OCI-LY7 (cell line): Measurements from ENCODE around the gene RAB27B.
"Not testable (repeated sequence)": the region's sequence is repeated elsewhere in the genome, so short reads cannot be mapped to it uniquely, and the experiment has no call there.

Source experiments
- CTCF ChIP-seq: fragments of 200-600 bp; sonication (generic); conservative IDR thresholded peaks from 2 replicates; pipeline ENCODE4 v1.5.1; 2014; ENCODE audit warnings: mild to moderate bottlenecking, antibody characterized with exemption, low read length, moderate library complexity, mixed read lengths
- EZH2phosphoT487 ChIP-seq: fragments of 200-600 bp; sonication (generic); IDR thresholded peaks from 2 replicates; pipeline ENCODE4 v1.6.1; 2018; ENCODE audit warnings: low read depth, borderline replicate concordance, mild to moderate bottlenecking, mixed run types, antibody characterized with exemption, low read length, moderate library complexity, mixed read lengths

- TF ChIP-seq CTCF, EZH2phosphoT487: not testable (repeated sequence)
Observed at GRCh38 chr18:54810662-54811061, 17.6 kb upstream of the RAB27B start.
